Testis (tissue), 2 donors: ENCODE results near the gene WDR20.

Experiments
- POLR2A ChIP-seq: fragments of 450-650 bp; IDR thresholded peaks from one replicate; pipeline ENCODE4 v1.6.1; 2017; ENCODE audit warnings: antibody characterized with exemption, mild to moderate bottlenecking, moderate library complexity
- TF ChIP-seq, protein P1 (sequence below), 3 experiments: fragments of 450-650 bp in 2 of 3; fragments of 200-600 bp in 1 of 3; sonication (generic) in 1 of 3; IDR thresholded peaks; one replicate each; pipeline ENCODE4 v1.5.1; 2016 to 2019; ENCODE audit warnings: antibody characterized with exemption in 3 of 3, mild to moderate bottlenecking in 2 of 3, moderate library complexity in 1 of 3

- TF ChIP-seq, protein P1, sequence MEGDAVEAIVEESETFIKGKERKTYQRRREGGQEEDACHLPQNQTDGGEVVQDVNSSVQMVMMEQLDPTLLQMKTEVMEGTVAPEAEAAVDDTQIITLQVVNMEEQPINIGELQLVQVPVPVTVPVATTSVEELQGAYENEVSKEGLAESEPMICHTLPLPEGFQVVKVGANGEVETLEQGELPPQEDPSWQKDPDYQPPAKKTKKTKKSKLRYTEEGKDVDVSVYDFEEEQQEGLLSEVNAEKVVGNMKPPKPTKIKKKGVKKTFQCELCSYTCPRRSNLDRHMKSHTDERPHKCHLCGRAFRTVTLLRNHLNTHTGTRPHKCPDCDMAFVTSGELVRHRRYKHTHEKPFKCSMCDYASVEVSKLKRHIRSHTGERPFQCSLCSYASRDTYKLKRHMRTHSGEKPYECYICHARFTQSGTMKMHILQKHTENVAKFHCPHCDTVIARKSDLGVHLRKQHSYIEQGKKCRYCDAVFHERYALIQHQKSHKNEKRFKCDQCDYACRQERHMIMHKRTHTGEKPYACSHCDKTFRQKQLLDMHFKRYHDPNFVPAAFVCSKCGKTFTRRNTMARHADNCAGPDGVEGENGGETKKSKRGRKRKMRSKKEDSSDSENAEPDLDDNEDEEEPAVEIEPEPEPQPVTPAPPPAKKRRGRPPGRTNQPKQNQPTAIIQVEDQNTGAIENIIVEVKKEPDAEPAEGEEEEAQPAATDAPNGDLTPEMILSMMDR (IDR thresholded peaks at IDR 0.05) = no peak
- no peak for TF ChIP-seq POLR2A
These were observed 47.3 kb downstream of the WDR20 start for GRCh38 chr14:102187044-102187443.
